K562 (cell line): ENCODE results near the gene TYW1. TPM values are rescaled to one million over a fixed set of nuclear protein-coding genes. Genes with fewer than 3 reads are reported as not detected.
"Not testable (repeated sequence)": the region's sequence is repeated elsewhere in the genome, so short reads cannot be mapped to it uniquely, and the experiment has no call there.

Experiments
- ATAC-seq: fragments of 200-7000 bp; cut with Tn5 transposase; 3 replicates; pipeline ENCODE4 v1.9.1; 2020; ENCODE audit warnings: moderate library complexity
- BruUV-seq: library from RNA; stranded (reverse); fragments of 400-500 nt; replicated peaks from 2 replicates; lab custom pipeline; 2021; lab: Mats Ljungman, UMichigan
- CTCF ChIA-PET: fragments of 300-600 bp; formaldehyde crosslinking; extraction: SDS; loops from one replicate; lab custom pipeline; 2021; ENCODE audit warnings: low intra/inter-chr PET ratio; lab: Yijun Ruan, JAX
- POLR2A ChIA-PET: fragments of 300-600, 350-650 bp; sonication (Branson Sonifier 250); formaldehyde crosslinking; extraction: SDS; loops from one replicate; lab custom pipeline; 2021; ENCODE audit warnings: antibody characterized with exemption, inconsistent platforms; lab: Yijun Ruan, JAX
- DNase-seq, 4 experiments: peaks; one replicate each; pipeline versions ENCODE4 v3.0.0 to v3.0.0-alpha.2; 2011 to 2018; ENCODE audit warnings: low spot score in 3 of 4, mixed read lengths in 3 of 4; ENCODE audit errors: extremely low read depth in 1 of 4
- FAIRE-seq: peaks from 2 replicates; lab custom pipeline; 2011; peaks lifted over from hg19 to GRCh38; lab: Jason Lieb, UNC
- H2AFZ ChIP-seq: 2 replicates; pipeline ENCODE4 v1.6.0; 2011; ENCODE audit warnings: low read depth, low read length, control low read depth, inconsistent platforms
- H3K27ac ChIP-seq: fragments of 200-600 bp; 3 replicates; pipeline ENCODE4 v1.8.0; 2011; ENCODE audit warnings: low read depth, mild to moderate bottlenecking, control low read depth, inconsistent platforms, low read length, moderate library complexity, mixed read lengths; ENCODE audit errors: extremely low read depth
- H3K27me3 ChIP-seq, 2 experiments: fragments of 300-600 bp in 1 of 2; 2 replicates in 1 of 2; 3 replicates in 1 of 2; pipeline versions ENCODE4 v1.6.0 to v1.8.0; 2011; ENCODE audit warnings: inconsistent platforms in 2 of 2, low read length in 2 of 2, mild to moderate bottlenecking in 1 of 2, mixed read lengths in 1 of 2, moderate library complexity in 1 of 2; ENCODE audit not compliant: control insufficient read depth in 2 of 2, insufficient read depth in 2 of 2
- H3K36me3 ChIP-seq: fragments of 300-600 bp; 3 replicates; pipeline ENCODE4 v1.8.0; 2011; ENCODE audit warnings: mild to moderate bottlenecking, low read length, inconsistent platforms; ENCODE audit not compliant: control insufficient read depth, insufficient read depth
- H3K4me1 ChIP-seq, 2 experiments: fragments of 200-600 bp in 1 of 2; replicated peaks in 1 of 2; 2 replicates in 1 of 2; 3 replicates in 1 of 2; pipeline versions ENCODE4 v1.5.1 to v1.8.0; 2011; ENCODE audit warnings: inconsistent platforms in 2 of 2, low read length in 2 of 2, mild to moderate bottlenecking in 1 of 2, mixed read lengths in 1 of 2, moderate library complexity in 1 of 2; ENCODE audit not compliant: control insufficient read depth in 2 of 2, insufficient read depth in 2 of 2
- H3K4me2 ChIP-seq: 2 replicates; pipeline ENCODE4 v1.6.1; 2011; ENCODE audit warnings: low read length, control low read depth, inconsistent platforms, mixed read lengths; ENCODE audit not compliant: insufficient read depth
- H3K4me3 ChIP-seq: fragments of 200-600 bp; sonication (generic), shearing (Covaris generic); 2 replicates; pipeline ENCODE4 v1.5.1; 2016; ENCODE audit warnings: control low read depth, inconsistent platforms
- H3K79me2 ChIP-seq: fragments of 200-600 bp; 3 replicates; pipeline ENCODE4 v1.8.0; 2011; ENCODE audit warnings: low read length, inconsistent platforms; ENCODE audit not compliant: control insufficient read depth, insufficient read depth
- H3K9ac ChIP-seq, 2 experiments: 2 replicates each; pipeline versions ENCODE4 v1.6.0 to v1.6.1; 2011; ENCODE audit warnings: low read depth in 2 of 2, low read length in 2 of 2, control low read depth in 1 of 2, inconsistent platforms in 1 of 2, mild to moderate bottlenecking in 1 of 2, mixed read lengths in 1 of 2; ENCODE audit not compliant: insufficient read depth in 1 of 2
- H3K9me1 ChIP-seq: one replicate; pipeline ENCODE4 v1.6.0; 2011; ENCODE audit warnings: inconsistent platforms, mild to moderate bottlenecking, low read length, moderate library complexity; ENCODE audit not compliant: control insufficient read depth, insufficient read depth
- H3K9me3 ChIP-seq: replicated peaks from 2 replicates; pipeline ENCODE4 v1.5.1; 2011; ENCODE audit warnings: low read depth, low read length, inconsistent platforms; ENCODE audit not compliant: control insufficient read depth, insufficient read depth
- H4K20me1 ChIP-seq: replicated peaks from 2 replicates; pipeline ENCODE4 v1.6.1; 2011; ENCODE audit warnings: low read length, inconsistent platforms, mixed read lengths; ENCODE audit not compliant: control insufficient read depth, insufficient read depth
- CTBP1 ChIP-seq: fragments of 450-650 bp; IDR thresholded peaks from 2 replicates; pipeline ENCODE4 v1.6.1; 2016; ENCODE audit warnings: borderline replicate concordance
- DPF2 ChIP-seq: fragments of 450-650 bp; IDR thresholded peaks from 2 replicates; pipeline ENCODE4 v1.6.1; 2016
- ETV1 ChIP-seq: fragments of 450-650 bp; conservative IDR thresholded peaks from 2 replicates; pipeline ENCODE4 v1.6.1; 2016; ENCODE audit warnings: missing genetic modification characterization, control low read depth, low read depth, missing compliant biosample characterization
- GATA2 ChIP-seq: sonication (generic); formaldehyde crosslinking; IDR thresholded peaks from 2 replicates; pipeline ENCODE4 v1.4.0; 2020; ENCODE audit warnings: mild to moderate bottlenecking, missing genetic modification reagents
- HMBOX1 ChIP-seq: sonication (generic); IDR thresholded peaks from 2 replicates; pipeline ENCODE4 v1.6.1; 2016
- RAD21 ChIP-seq, 2 experiments: fragments of 250-450 bp in 1 of 2; fragments of 450-650 bp in 1 of 2; sonication (Bioruptor Pico) in 1 of 2; formaldehyde crosslinking in 1 of 2; IDR thresholded peaks in 1 of 2; conservative IDR thresholded peaks in 1 of 2; 2 replicates each; pipeline versions ENCODE4 v1.4.0 to v1.8.0; 2020 to 2022; ENCODE audit warnings: mild to moderate bottlenecking in 2 of 2, moderate library complexity in 1 of 2
- RCOR1 ChIP-seq, 2 experiments: IDR thresholded peaks; 2 replicates each; pipeline ENCODE4 v1.6.1; 2012; ENCODE audit warnings: low read depth in 2 of 2, low read length in 2 of 2, borderline replicate concordance in 1 of 2, improper control_type of control experiment in 1 of 2
- SMARCA5 ChIP-seq: fragments of 450-650 bp; IDR thresholded peaks from 2 replicates; pipeline ENCODE4 v1.6.1; 2016
- ZFP36 ChIP-seq: fragments of 150-350 bp; IDR thresholded peaks from 2 replicates; pipeline ENCODE4 v1.6.1; 2018; ENCODE audit warnings: low read length, low read depth; ENCODE audit not compliant: partially characterized antibody
- WGBS: fragments of 100-300 bp; shearing (Covaris generic); methylation state at CpG from one replicate; pipeline ENCODE4 v1.1.6; 2016; ENCODE audit warnings: low coverage, mixed read lengths; ENCODE audit not compliant: insufficient coverage; ENCODE audit errors: missing lambda C conversion rate; 5-methylcytosine and 5-hydroxymethylcytosine counted together
- in situ Hi-C: fragments of 300-500 bp; cut with MboI; formaldehyde crosslinking; loops from 4 replicates; pipeline ENCODE4 v1.15.0; 2018; ENCODE audit warnings: inconsistent platforms, mixed read lengths
- intact Hi-C: fragments of 100-400 bp; cut with micrococcal nuclease; formaldehyde crosslinking; loops from 2 replicates; pipeline ENCODE4 v1.14.2; 2022
- polyA plus RNA-seq, 8 experiments: library from polyadenylated mRNA; depleted of rRNA in 4 of 8; stranded (reverse) in 5 of 8; unstranded in 3 of 8; fragments of >200 nt; fragmentation: Nextera tagmentation in 2 of 8; fragmentation: Illumina TruSeq in 1 of 8; extraction: Ambion mirVana in 2 of 8; extraction: Trizol in 1 of 8; gene quantifications; 2 replicates each; pipeline versions ENCODE4 v1.2.1 to v1.2.3, GENCODE V29; 2011 to 2014; ENCODE audit warnings: inconsistent platforms in 1 of 8, missing spikeins in 1 of 8
- total RNA-seq, 7 experiments: library from RNA; depleted of rRNA in 6 of 7; stranded (reverse); fragments of >200 nt in 6 of 7; fragmentation: Illumina TruSeq in 2 of 7; extraction: Trizol in 2 of 7; gene quantifications; 2 replicates each; pipeline versions ENCODE4 v1.2.1 to v1.2.3, GENCODE V29; 2011 to 2021; ENCODE audit warnings: low replicate concordance in 1 of 7

Gene TYW1
- total and polyA plus RNA-seq, 9 of the 15 experiments (the other 6 are each of a cell fraction or from before 2014, with no cell fraction given), result 17.4 to 32.0 (median 26.2) TPM

GRCh38 chr7:67163285-67163684, 166.7 kb downstream of the TYW1 start:
- peak in 2 of 4 experiments; percentile 10 to 62 for DNase-seq
- H3K9ac ChIP-seq, intact Hi-C loops, H3K9me3 ChIP-seq, in situ Hi-C loops, H3K79me2 ChIP-seq, H2AFZ ChIP-seq, H3K4me1 ChIP-seq, H3K4me2 ChIP-seq, H3K27ac ChIP-seq, H3K27me3 ChIP-seq, H3K36me3 ChIP-seq, BruUV-seq, H4K20me1 ChIP-seq, POLR2A ChIA-PET, FAIRE-seq, H3K9me1 ChIP-seq, CTCF ChIA-PET, H3K4me3 ChIP-seq: not testable (repeated sequence)
- peak; percentile 92 for ATAC-seq
- TF ChIP-seq GATA2 (CRISPR knock-in tag), result peak; percentile 64; the same call in 1 of the 2 replicates
- peak in 1 of 2 experiments; percentile 14; a peak in 1 of 4 replicates for TF ChIP-seq RAD21 (CRISPR knock-in tag; conservative IDR thresholded peaks at IDR 0.05 in 1 of 2, IDR thresholded peaks at IDR 0.05 in 1 of 2)
- peak; percentile 96 for TF ChIP-seq HMBOX1
- 0 out of 2 replicates have a peak, but pooled peaks have one; percentile 13 for TF ChIP-seq ETV1 (tag)
- peak; percentile 25 for TF ChIP-seq ZFP36
- TF ChIP-seq CTBP1, result peak; percentile 52; the same call in 1 of the 2 replicates
- 0 out of 2 replicates have a peak, but pooled peaks have one; percentile 33 for TF ChIP-seq SMARCA5
- 0 out of 4 replicates have a peak, but pooled peaks of 1 of the 2 experiments have one; percentile 36 for TF ChIP-seq RCOR1 (IDR thresholded peaks at IDR 0.05; ENCODE audit: borderline replicate concordance in 1 of 2, low read depth in 2 of 2, low read length in 2 of 2)
- 0 out of 2 replicates have a peak, but pooled peaks have one; percentile 15 for TF ChIP-seq DPF2
- 7% methylated on average over 5 of the region's 5 CpGs for WGBS

GRCh38 chr7:67171151-67171550, 174.5 kb downstream of the TYW1 start:
- H3K79me2 ChIP-seq, H2AFZ ChIP-seq, FAIRE-seq, POLR2A ChIA-PET, H3K36me3 ChIP-seq, BruUV-seq, in situ Hi-C loops, H3K9me1 ChIP-seq, H3K4me2 ChIP-seq, H3K9ac ChIP-seq, H3K27me3 ChIP-seq, ATAC-seq, H3K27ac ChIP-seq, CTCF ChIA-PET, H3K4me1 ChIP-seq, H3K4me3 ChIP-seq, DNase-seq, H3K9me3 ChIP-seq, H4K20me1 ChIP-seq: not testable (repeated sequence)
- 56% methylated on average over 3 of the region's 3 CpGs for WGBS
- intact Hi-C loops, result loop anchor here (10.0 kb wide), 1 partner anchor 194 kb away; no protein-coding TSS in a partner anchor
